Measurements from ENCODE around the gene ARHGAP26.

DNA sequence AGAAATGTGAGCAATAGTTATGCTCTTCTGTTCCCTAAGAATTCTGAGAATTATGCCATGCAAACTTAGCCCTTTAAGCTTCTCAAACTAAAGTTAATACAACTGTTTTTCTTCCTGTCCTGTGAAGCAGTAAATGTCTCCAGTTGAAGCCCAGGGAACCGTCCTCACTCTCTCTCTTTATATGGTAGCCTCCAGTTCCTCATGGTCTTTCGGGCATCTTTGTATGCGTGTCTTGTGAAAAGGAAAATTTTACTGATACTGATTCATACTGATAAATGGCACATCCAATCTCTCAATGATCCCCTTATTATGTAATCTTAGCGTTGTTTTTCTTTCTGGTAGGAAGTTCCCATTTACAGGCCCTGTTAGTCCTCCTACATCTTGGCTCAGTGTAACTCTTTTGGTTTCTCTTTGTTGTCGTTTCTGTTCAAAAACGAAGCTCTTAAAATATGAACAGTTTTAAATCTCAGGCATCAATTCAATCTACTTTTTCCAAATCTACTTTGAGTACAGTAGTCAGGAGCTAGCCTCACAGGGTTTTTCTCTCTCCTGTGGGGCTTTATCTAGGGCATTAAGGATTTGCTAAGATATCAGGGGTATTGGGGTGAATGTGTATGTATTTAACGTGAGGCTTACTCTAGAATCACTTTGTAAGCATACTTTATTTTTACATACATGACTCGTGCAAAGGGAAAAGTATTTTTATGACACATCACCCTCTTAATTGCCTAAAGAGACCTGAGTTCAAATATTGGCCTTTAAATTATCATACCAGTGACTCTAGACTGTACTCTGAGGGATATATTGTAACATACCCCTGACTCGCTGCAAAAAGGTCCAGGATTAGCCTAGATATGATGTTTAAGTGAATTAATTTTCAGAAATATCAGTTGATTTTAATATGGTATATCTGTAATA lies 375.3 kb downstream of the ARHGAP26 start:
- TF ChIP-seq CTCF (IDR thresholded peaks at IDR 0.05) (no peak), EP300 (IDR thresholded peaks at IDR 0.05) (no peak)
